Transverse colon (tissue), 4 donors: Measurements from ENCODE around the gene MX2. TPM values are rescaled to one million over a fixed set of nuclear protein-coding genes. Genes with fewer than 3 reads are reported as not detected.

Experiments used
- DNase-seq: peaks from one replicate; pipeline ENCODE4 v3.0.0-alpha.2; 2019
- H3K27ac ChIP-seq, 4 donors: fragments of 200-600 bp; sonication (generic); 2 replicates each; pipeline ENCODE4 v1.5.1; 2016 to 2018; ENCODE audit warnings: inconsistent platforms in 4 of 4
- H3K27me3 ChIP-seq: fragments of 200-600 bp; sonication (generic); 2 replicates; pipeline ENCODE4 v1.5.1; 2017; ENCODE audit warnings: inconsistent platforms
- H3K36me3 ChIP-seq, 4 donors: fragments of 200-600 bp; sonication (generic); 2 replicates each; pipeline ENCODE4 v1.5.1; 2017 to 2019; ENCODE audit warnings: inconsistent platforms in 4 of 4
- H3K4me1 ChIP-seq, 4 donors: fragments of 200-600 bp; sonication (generic); 2 replicates each; pipeline ENCODE4 v1.5.1; 2017 to 2020; ENCODE audit warnings: inconsistent platforms in 4 of 4
- H3K4me3 ChIP-seq, 4 donors: fragments of 200-600 bp; sonication (generic); 1 replicate in 1 of 4; 2 replicates in 3 of 4; pipeline versions ENCODE4 v1.5.1 to v1.6.1; 2017 to 2019; ENCODE audit warnings: inconsistent platforms in 4 of 4
- H3K9me3 ChIP-seq, 2 donors: fragments of 200-600 bp; sonication (generic); 2 replicates each; pipeline ENCODE4 v1.5.1; 2017 to 2019; ENCODE audit warnings: inconsistent platforms in 2 of 2
- CTCF ChIP-seq, 5 experiments: fragments of 200-600 bp in 3 of 5; fragments of 450-650 bp in 2 of 5; sonication (generic) in 3 of 5; IDR thresholded peaks; 1 replicate in 2 of 5; 2 replicates in 3 of 5; pipeline ENCODE4 v1.5.1; 2016 to 2017; ENCODE audit warnings: antibody characterized with exemption in 5 of 5, inconsistent platforms in 3 of 5, mild to moderate bottlenecking in 2 of 5, moderate library complexity in 1 of 5
- EP300 ChIP-seq: sonication (generic); formaldehyde crosslinking; IDR thresholded peaks from one replicate; pipeline ENCODE4 v1.6.1; 2017; ENCODE audit warnings: antibody characterized with exemption, low read depth
- POLR2A ChIP-seq: fragments of 450-650 bp; IDR thresholded peaks from one replicate; pipeline ENCODE4 v1.6.1; 2016; ENCODE audit warnings: antibody characterized with exemption, mild to moderate bottlenecking, moderate library complexity
- POLR2AphosphoS5 ChIP-seq, 3 donors: sonication (generic); formaldehyde crosslinking; IDR thresholded peaks; one replicate each; pipeline ENCODE4 v1.6.1; 2016; ENCODE audit warnings: antibody characterized with exemption in 3 of 3
- WGBS, 2 donors: methylation state at CpG; one replicate each; pipeline ENCODE4 v1.1.5; 2018; ENCODE audit warnings: low coverage in 1 of 2; 5-methylcytosine and 5-hydroxymethylcytosine counted together
- in situ Hi-C, 4 donors: fragments of 200-750 bp; cut with MboI; loops; one replicate each; pipeline versions ENCODE4 v1.15.0 to v1.15.1; 2017; ENCODE audit warnings: low sequenced_read_pairs in 3 of 4, low pct_ligation_motif_present in 1 of 4, low pct_unique_long_range_greater_than_20kb in 1 of 4
- intact Hi-C: fragments of 100-400 bp; cut with DNase I; formaldehyde crosslinking; loops from one replicate; pipeline ENCODE4 v1.15.1; 2023; ENCODE audit warnings: low total_unique reads
- total RNA-seq, 4 donors: library from RNA; depleted of rRNA; stranded (reverse); fragments of >200 nt; gene quantifications; one replicate each; pipeline ENCODE4 v1.1.0, GENCODE V29; 2016

Gene MX2
- total RNA-seq, 4 donors from 2014 or later = 3.4 to 16.9 (median 4.1) TPM

GRCh38 chr21:41377715-41378114 lies 15.9 kb downstream of the MX2 start:
- 90% methylated on average over 13 of the region's 16 CpGs; no CpG with 5 or more reads in 1 of the 2 donors for WGBS, 2 donors
- H3K36me3 ChIP-seq = no peaks in the 10 kb centered on the region
- no peaks in the 10 kb centered on the region for H3K27me3 ChIP-seq
- no peaks in the 10 kb centered on the region for H3K4me1 ChIP-seq
- no peak overlapping the region for H3K4me3 ChIP-seq
- TF ChIP-seq CTCF (IDR thresholded peaks at IDR 0.05) = no peak
- TF ChIP-seq POLR2A = no peak
- intact Hi-C loops (no loop called here), in situ Hi-C loops (no loop called here)
- no peaks in the 10 kb centered on the region for H3K9me3 ChIP-seq
- H3K27ac ChIP-seq = no peak overlapping the region
- DNase-seq = no peak

- no peak for DNase-seq
- H3K4me3 ChIP-seq = no peak overlapping the region
- no peaks in the 10 kb centered on the region for H3K36me3 ChIP-seq
- H3K27me3 ChIP-seq = no peaks in the 10 kb centered on the region
- no peaks in the 10 kb centered on the region for H3K4me1 ChIP-seq
- H3K9me3 ChIP-seq = no peaks in the 10 kb centered on the region
- TF ChIP-seq CTCF (IDR thresholded peaks at IDR 0.05) (peak in 1 of 5 experiments; percentile 5), POLR2A (no peak)
- WGBS, 2 donors = 73 to 100% methylated on average over 1 to 8 of the region's 8 CpGs
- intact Hi-C loops (no loop called here), in situ Hi-C loops (no loop called here)
- H3K27ac ChIP-seq = no peak overlapping the region
These were observed 17.0 kb downstream of the MX2 start for GRCh38 chr21:41378849-41379248.

GRCh38 chr21:41379901-41380300 lies 18.1 kb downstream of the MX2 start:
- DNase-seq = no peak
- in situ Hi-C loops = no loop called here
- no peaks in the 10 kb centered on the region for H3K9me3 ChIP-seq

GRCh38 chr21:41381731-41382130 lies 19.9 kb downstream of the MX2 start:
- Histone ChIP-seq H3K9me3 (no peaks in the 10 kb centered on the region), H3K27me3 (no peaks in the 10 kb centered on the region), H3K36me3 (no peaks in the 10 kb centered on the region), H3K4me1 (no peaks in the 10 kb centered on the region), H3K4me3 (no peak overlapping the region), H3K27ac (no peak overlapping the region)
- DNase-seq = no peak
- no peak for TF ChIP-seq CTCF (IDR thresholded peaks at IDR 0.05)
- TF ChIP-seq EP300 = no peak
- TF ChIP-seq POLR2AphosphoS5 (IDR thresholded peaks at IDR 0.05) = no peak
- TF ChIP-seq POLR2A = no peak
- in situ Hi-C loops = no loop called here
- intact Hi-C loops = no loop called here

More at GRCh38 chr21:41379901-41380300, 18.1 kb downstream of the MX2 start:
- H3K27me3 ChIP-seq = no peaks in the 10 kb centered on the region
- no peak for TF ChIP-seq CTCF (IDR thresholded peaks at IDR 0.05)
- no peak for TF ChIP-seq POLR2AphosphoS5 (IDR thresholded peaks at IDR 0.05)
- no peak for TF ChIP-seq POLR2A
- TF ChIP-seq EP300 = no peak
- H3K4me1 ChIP-seq = no peaks in the 10 kb centered on the region
- no peak overlapping the region for H3K27ac ChIP-seq
- intact Hi-C loops = no loop called here
- no peaks in the 10 kb centered on the region for H3K36me3 ChIP-seq
- no peak overlapping the region for H3K4me3 ChIP-seq
- WGBS, 2 donors = 80 to 93% methylated on average over 1 to 12 of the region's 12 CpGs
